Measurements from ENCODE around the gene DENND11. TPM values are rescaled to one million over a fixed set of nuclear protein-coding genes. Genes with fewer than 3 reads are reported as not detected.

Gene DENND11
- polyA plus RNA-seq, 1 experiment: 4.6 TPM

- no peaks in the 10 kb centered on the region for H3K27me3 ChIP-seq (ENCODE audit: control insufficient read depth, insufficient read depth, low read length)
- H3K4me3 ChIP-seq (ENCODE audit: low read depth, low read length): no peak overlapping the region
- CTCF ChIA-PET: interaction anchor here (0.9 to 3.9 kb wide), 12 partner anchors 8 to 129 kb away, joined by 3 to 17 read pairs (median 4); partner anchors contain the start of gene SSBP1
- peak; percentile 76 for TF ChIP-seq CTCF (IDR thresholded peaks at IDR 0.05; ENCODE audit: insufficient read depth, low read depth, low read length)
- POLR2A ChIA-PET: no interaction called here
- DNase-seq (ENCODE audit: low read depth): peak; percentile 1
- H3K36me3 ChIP-seq (ENCODE audit: control insufficient read depth, insufficient read depth, low read length): no peaks in the 10 kb centered on the region; the same call in 1 of the 2 replicates
Measured at GRCh38 chr7:141654551-141654950, 47.4 kb downstream of the DENND11 start.

GRCh38 chr7:141652691-141653090 is 49.3 kb downstream of the DENND11 start:
- Histone ChIP-seq H3K4me3 (ENCODE audit: low read depth, low read length) (no peak overlapping the region), H3K36me3 (ENCODE audit: control insufficient read depth, insufficient read depth, low read length) (no peaks in the 10 kb centered on the region; the same call in 1 of the 2 replicates), H3K27me3 (ENCODE audit: control insufficient read depth, insufficient read depth, low read length) (no peaks in the 10 kb centered on the region)
- POLR2A ChIA-PET: no interaction called here
- no peak for DNase-seq (ENCODE audit: low read depth)
- no peak for TF ChIP-seq CTCF (IDR thresholded peaks at IDR 0.05; ENCODE audit: insufficient read depth, low read depth, low read length)
- CTCF ChIA-PET: interaction anchor here (1.0 to 3.9 kb wide), 4 partner anchors 11 to 638 kb away, joined by 3 to 17 read pairs (median 5); partner anchors contain the start of genes MRPS33 and SSBP1

Small RNA genes lying within 50 kb of the gene (small RNA-seq; reads per million reads assigned to genes)
- gene RNU1-82P (ENCODE audit: insufficient read length, low read depth, low replicate concordance): not detected

Other genes starting within 250 kb of the DENND11 start
- gene AGK, start 150.8 kb downstream of the DENND11 start, polyA plus RNA-seq (2011; rRNA removed): 30.3 and 34.7 TPM in 2 replicates
- gene WEE2, start 6.2 kb upstream of the DENND11 start, polyA plus RNA-seq (2011; rRNA removed): not detected in 2 replicates
- 55.0 and 139 TPM in 2 replicates for gene SSBP1, start 36.2 kb upstream of the DENND11 start, polyA plus RNA-seq (2011; rRNA removed)
- 0.29 TPM in 1 of 2 replicates, not detected in the other for gene TAS2R3, start 61.9 kb upstream of the DENND11 start, polyA plus RNA-seq (2011; rRNA removed)
- 0.12 and 0.23 TPM in 2 replicates for gene TAS2R4, start 74.5 kb upstream of the DENND11 start, polyA plus RNA-seq (2011; rRNA removed)
- 0.43 and 0.64 TPM in 2 replicates for gene TAS2R5, start 88.1 kb upstream of the DENND11 start, polyA plus RNA-seq (2011; rRNA removed)
- not detected in 2 replicates for gene PRSS37, start 139.3 kb upstream of the DENND11 start, polyA plus RNA-seq (2011; rRNA removed)
- gene OR9A4, start 214.2 kb upstream of the DENND11 start, polyA plus RNA-seq (2011; rRNA removed): not detected in 2 replicates
- gene CLEC5A, start 244.8 kb upstream of the DENND11 start, polyA plus RNA-seq (2011; rRNA removed): not detected in 2 replicates

Data from BJ (cell line).